HCT116 (cell line): ENCODE results near the gene IL17REL. TPM values are rescaled to one million over a fixed set of nuclear protein-coding genes. Genes with fewer than 3 reads are reported as not detected.

Experiments used
- ATAC-seq: fragments of 200-7000 bp; cut with Tn5 transposase; 2 replicates; pipeline ENCODE4 v1.9.1; 2020; ENCODE audit warnings: mild to moderate bottlenecking, moderate library complexity
- BruUV-seq: library from RNA; stranded (reverse); fragments of 400-500 nt; replicated peaks from 2 replicates; lab custom pipeline; 2021; lab: Mats Ljungman, UMichigan
- CTCF ChIA-PET: fragments of 300-600 bp; sonication (Branson Sonifier 250); formaldehyde crosslinking; loops from one replicate; lab custom pipeline; 2021; ENCODE audit warnings: antibody characterized with exemption; lab: Charles Lee
- POLR2A ChIA-PET: fragments of 300-600, 350-600 bp; sonication (Branson Sonifier 250); formaldehyde crosslinking; loops from one replicate; lab custom pipeline; 2021; ENCODE audit warnings: antibody characterized with exemption; lab: Charles Lee
- RAD21 ChIA-PET, 2 experiments: fragments of 300-600 bp; sonication (Branson Sonifier 250); formaldehyde crosslinking; loops; one replicate each; lab custom pipeline; 2023; ENCODE audit warnings: low total read pairs in 2 of 2; ENCODE audit not compliant: uncharacterized antibody in 2 of 2, unreplicated experiment in 2 of 2, low non-redundant PET in 1 of 2; lab: Charles Lee
- DNase-seq: peaks from one replicate; pipeline ENCODE4 v3.0.0-alpha.2; 2010; ENCODE audit warnings: low read depth, low spot score
- H2AFZ ChIP-seq: fragments of 200-600 bp; shearing (Covaris generic), sonication (generic); 2 replicates; pipeline ENCODE4 v1.6.1; 2017; ENCODE audit warnings: low read depth, mixed run types, mixed read lengths, antibody characterized with exemption, low read length; ENCODE audit not compliant: poor library complexity, severe bottlenecking
- H3K27ac ChIP-seq: 2 replicates; pipeline ENCODE4 v1.5.1; 2012; ENCODE audit warnings: low read depth, low read length
- H3K27me3 ChIP-seq: fragments of 200-600 bp; sonication (generic); 2 replicates; pipeline ENCODE4 v1.6.1; 2016; ENCODE audit warnings: mixed run types, low read length, mixed read lengths; ENCODE audit not compliant: insufficient read depth
- H3K36me3 ChIP-seq, 2 experiments: fragments of 200-500 bp in 1 of 2; fragments of 200-600 bp in 1 of 2; sonication (Bioruptor generic) in 1 of 2; sonication (generic) in 1 of 2; 2 replicates each; pipeline versions ENCODE4 v1.5.1 to v1.6.1; 2014 to 2016; ENCODE audit warnings: low read length in 2 of 2, inconsistent platforms in 1 of 2, mixed read lengths in 1 of 2, mixed run types in 1 of 2; ENCODE audit not compliant: insufficient read depth in 2 of 2, control insufficient read depth in 1 of 2
- H3K4me1 ChIP-seq, 2 experiments: fragments of 200-600 bp in 1 of 2; sonication (generic) in 1 of 2; 2 replicates each; pipeline versions ENCODE4 v1.5.1 to v1.6.1; 2012 to 2017; ENCODE audit warnings: low read length in 2 of 2, inconsistent platforms in 1 of 2, mild to moderate bottlenecking in 1 of 2, mixed read lengths in 1 of 2, mixed run types in 1 of 2, moderate library complexity in 1 of 2; ENCODE audit not compliant: insufficient read depth in 2 of 2, control insufficient read depth in 1 of 2
- H3K4me2 ChIP-seq: fragments of 200-600 bp; sonication (generic); 2 replicates; pipeline ENCODE4 v1.6.1; 2017; ENCODE audit warnings: mixed run types, low read length, mixed read lengths
- H3K4me3 ChIP-seq, 2 experiments: fragments of 200-600 bp in 1 of 2; sonication (generic) in 1 of 2; replicated peaks in 1 of 2; 2 replicates each; pipeline ENCODE4 v1.5.1; 2011 to 2016; ENCODE audit warnings: low read length in 2 of 2, control low read depth in 1 of 2, low read depth in 1 of 2, mild to moderate bottlenecking in 1 of 2, mixed read lengths in 1 of 2, mixed run types in 1 of 2
- H3K79me2 ChIP-seq: fragments of 200-600 bp; sonication (generic); 2 replicates; pipeline ENCODE4 v1.6.1; 2017; ENCODE audit warnings: mild to moderate bottlenecking, mixed run types, low read length, moderate library complexity, mixed read lengths; ENCODE audit not compliant: insufficient read depth
- H3K9ac ChIP-seq: fragments of 200-600 bp; sonication (generic); 2 replicates; pipeline ENCODE4 v1.6.1; 2016; ENCODE audit warnings: low read length, mixed read lengths
- H3K9me2 ChIP-seq: fragments of 200-600 bp; sonication (generic), shearing (Covaris generic); 2 replicates; pipeline ENCODE4 v1.6.1; 2017; ENCODE audit warnings: mixed run types, mild to moderate bottlenecking, moderate library complexity; ENCODE audit not compliant: insufficient read depth
- H3K9me3 ChIP-seq, 2 experiments: fragments of 200-500 bp in 1 of 2; fragments of 200-600 bp in 1 of 2; sonication (Bioruptor generic) in 1 of 2; sonication (generic) in 1 of 2; 2 replicates each; pipeline ENCODE4 v1.6.1; 2014 to 2017; ENCODE audit warnings: low read length in 2 of 2, mixed read lengths in 2 of 2, inconsistent platforms in 1 of 2, low read depth in 1 of 2, mild to moderate bottlenecking in 1 of 2, mixed run types in 1 of 2, moderate library complexity in 1 of 2; ENCODE audit not compliant: control insufficient read depth in 1 of 2, insufficient read depth in 1 of 2
- H4K20me1 ChIP-seq: fragments of 200-600 bp; sonication (generic), shearing (Covaris generic); 2 replicates; pipeline ENCODE4 v1.6.1; 2017; ENCODE audit warnings: mixed run types, mild to moderate bottlenecking, moderate library complexity; ENCODE audit not compliant: insufficient read depth
- ATF3 ChIP-seq: IDR thresholded peaks from 2 replicates; pipeline ENCODE4 v1.6.1; 2012
- CBX3 ChIP-seq: IDR thresholded peaks from 2 replicates; pipeline ENCODE4 v1.6.1; 2012; ENCODE audit warnings: low read depth
- CTCF ChIP-seq, 3 experiments: fragments of 200-600 bp in 1 of 3; sonication (generic) in 1 of 3; IDR thresholded peaks in 2 of 3; conservative IDR thresholded peaks in 1 of 3; 2 replicates each; pipeline ENCODE4 v1.5.1; 2012 to 2017; ENCODE audit warnings: low read depth in 2 of 3, low read length in 2 of 3, antibody characterized with exemption in 1 of 3, borderline replicate concordance in 1 of 3, control low read depth in 1 of 3, mild to moderate bottlenecking in 1 of 3, mixed read lengths in 1 of 3, mixed run types in 1 of 3, moderate library complexity in 1 of 3; ENCODE audit not compliant: insufficient read depth in 1 of 3
- EGR1 ChIP-seq: IDR thresholded peaks from 2 replicates; pipeline ENCODE4 v1.6.1; 2012; ENCODE audit warnings: low read depth
- POLR2A ChIP-seq: IDR thresholded peaks from 2 replicates; pipeline ENCODE4 v1.7.0; 2011; ENCODE audit warnings: borderline replicate concordance; ENCODE audit not compliant: insufficient read depth, insufficient read length; ENCODE audit errors: extremely low read depth
- SIN3A ChIP-seq: IDR thresholded peaks from 2 replicates; pipeline ENCODE4 v1.6.1; 2012; ENCODE audit warnings: low read depth
- SP1 ChIP-seq: IDR thresholded peaks from 2 replicates; pipeline ENCODE4 v1.6.1; 2012; ENCODE audit warnings: low read depth
- SRF ChIP-seq: IDR thresholded peaks from 2 replicates; pipeline ENCODE4 v1.6.1; 2012; ENCODE audit warnings: low read depth
- ZFX ChIP-seq: fragments of 450-650 bp; IDR thresholded peaks from 2 replicates; pipeline ENCODE4 v1.6.1; 2017
- ZNF274 ChIP-seq: fragments of 200-500 bp; sonication (Bioruptor generic); IDR thresholded peaks from 2 replicates; pipeline ENCODE4 v1.6.1; 2014; ENCODE audit warnings: mild to moderate bottlenecking, low read depth, low read length, inconsistent platforms
- intact Hi-C: fragments of 100-400 bp; cut with micrococcal nuclease; formaldehyde crosslinking; loops from 2 replicates; pipeline ENCODE4 v1.10.0; 2022
- total RNA-seq: library from RNA; stranded (reverse); gene quantifications from one replicate; pipeline ENCODE4 v1.2.1, GENCODE V29; 2021; ENCODE audit not compliant: unreplicated experiment

Gene IL17REL
- total RNA-seq, 1 experiment from 2014 or later, result not detected

- no TSS peak for BruUV-seq
- Histone ChIP-seq H3K36me3 (no peaks in the 10 kb centered on the region), H3K9me2 (no peaks in the 10 kb centered on the region), H3K9me3 (0 out of 4 replicates have a peak, but pooled peaks cover 0 to 5% of the 10 kb centered on the region in 2 experiments), H3K4me2 (peak overlapping the region; percentile 19; the same call in 1 of the 2 replicates), H3K79me2 (no peaks in the 10 kb centered on the region), H3K27ac (peak overlapping the region; percentile 40), H2AFZ (no peak overlapping the region), H3K27me3 (no peaks in the 10 kb centered on the region), H4K20me1 (no peaks in the 10 kb centered on the region), H3K9ac (no peak overlapping the region), H3K4me1 (peaks cover 21 to 43% of the 10 kb centered on the region in 2 experiments), H3K4me3 (no peak overlapping the region)
- intact Hi-C loops, result loop anchor here (5.0 kb wide), 1 partner anchor 43 kb away; no protein-coding TSS in a partner anchor
- CTCF ChIA-PET, result interaction anchor here (1.1 kb wide), 2 partner anchors 45 to 55 kb away, joined by 3 to 4 read pairs; no protein-coding TSS in a partner anchor
- no peak for DNase-seq
- RAD21 ChIA-PET, result no interaction called here
- POLR2A ChIA-PET, result no interaction called here
- TF ChIP-seq SP1, result no peak
- TF ChIP-seq EGR1, result 0 out of 2 replicates have a peak, but pooled peaks have one; percentile 3
- ATAC-seq, result no peak
These were observed 36.8 kb downstream of the IL17REL start for GRCh38 chr22:49975543-49976389.

- ATAC-seq, result no peak
- no peaks in the 10 kb centered on the region for H3K79me2 ChIP-seq
- TF ChIP-seq CTCF (IDR thresholded peaks at IDR 0.05 in 2 of 3, conservative IDR thresholded peaks at IDR 0.05 in 1 of 3; ENCODE audit: borderline replicate concordance in 1 of 3, insufficient read depth in 1 of 3, low read depth in 2 of 3, low read length in 2 of 3) (no peak), SIN3A (no peak), SRF (no peak), ATF3 (no peak), ZFX (no peak), EGR1 (no peak), CBX3 (no peak), ZNF274 (no peak), POLR2A (no peak)
- TF ChIP-seq, all 23 proteins: peak for 0
- peak overlapping the region; percentile 100; the same call in 1 of the 2 replicates for H3K27ac ChIP-seq
- no peak overlapping the region for H2AFZ ChIP-seq
- peaks cover 38 to 67% of the 10 kb centered on the region in 2 experiments for H3K4me1 ChIP-seq
- no peak overlapping the region for H3K9ac ChIP-seq
- intact Hi-C loops, result no loop called here
- DNase-seq, result no peak
- no peaks in the 10 kb centered on the region for H3K9me3 ChIP-seq
- POLR2A ChIA-PET, result no interaction called here
- CTCF ChIA-PET, result no interaction called here
- peak overlapping the region; percentile 95; the same call in 1 of the 2 replicates for H3K4me2 ChIP-seq
- H3K4me3 ChIP-seq, result no peak overlapping the region
- RAD21 ChIA-PET, result no interaction called here
- TSS peak; percentile 62 for BruUV-seq
- H3K36me3 ChIP-seq, result no peaks in the 10 kb centered on the region
- no peaks in the 10 kb centered on the region for H3K9me2 ChIP-seq
- no peaks in the 10 kb centered on the region for H4K20me1 ChIP-seq
- H3K27me3 ChIP-seq, result no peaks in the 10 kb centered on the region
These were observed 39.3 kb downstream of the IL17REL start for GRCh38 chr22:49973018-49973961.
